HCT116 (cell line): Measurements from ENCODE around the gene ACTN4. TPM values are rescaled to one million over a fixed set of nuclear protein-coding genes. Genes with fewer than 3 reads are reported as not detected.

ENCODE experiments used
- ATAC-seq: fragments of 200-7000 bp; cut with Tn5 transposase; 2 replicates; pipeline ENCODE4 v1.9.1; 2020; ENCODE audit warnings: mild to moderate bottlenecking, moderate library complexity
- BruUV-seq: library from RNA; stranded (reverse); fragments of 400-500 nt; replicated peaks from 2 replicates; lab custom pipeline; 2021; lab: Mats Ljungman, UMichigan
- CTCF ChIA-PET: fragments of 300-600 bp; sonication (Branson Sonifier 250); formaldehyde crosslinking; loops from one replicate; lab custom pipeline; 2021; ENCODE audit warnings: antibody characterized with exemption; lab: Charles Lee
- POLR2A ChIA-PET: fragments of 300-600, 350-600 bp; sonication (Branson Sonifier 250); formaldehyde crosslinking; loops from one replicate; lab custom pipeline; 2021; ENCODE audit warnings: antibody characterized with exemption; lab: Charles Lee
- RAD21 ChIA-PET, 2 experiments: fragments of 300-600 bp; sonication (Branson Sonifier 250); formaldehyde crosslinking; loops; one replicate each; lab custom pipeline; 2023; ENCODE audit warnings: low total read pairs in 2 of 2; ENCODE audit not compliant: uncharacterized antibody in 2 of 2, unreplicated experiment in 2 of 2, low non-redundant PET in 1 of 2; lab: Charles Lee
- DNase-seq: peaks from one replicate; pipeline ENCODE4 v3.0.0-alpha.2; 2010; ENCODE audit warnings: low read depth, low spot score
- H2AFZ ChIP-seq: fragments of 200-600 bp; shearing (Covaris generic), sonication (generic); 2 replicates; pipeline ENCODE4 v1.6.1; 2017; ENCODE audit warnings: low read depth, mixed run types, mixed read lengths, antibody characterized with exemption, low read length; ENCODE audit not compliant: poor library complexity, severe bottlenecking
- H3K27ac ChIP-seq: 2 replicates; pipeline ENCODE4 v1.5.1; 2012; ENCODE audit warnings: low read depth, low read length
- H3K27me3 ChIP-seq: fragments of 200-600 bp; sonication (generic); 2 replicates; pipeline ENCODE4 v1.6.1; 2016; ENCODE audit warnings: mixed run types, low read length, mixed read lengths; ENCODE audit not compliant: insufficient read depth
- H3K36me3 ChIP-seq, 2 experiments: fragments of 200-500 bp in 1 of 2; fragments of 200-600 bp in 1 of 2; sonication (Bioruptor generic) in 1 of 2; sonication (generic) in 1 of 2; 2 replicates each; pipeline versions ENCODE4 v1.5.1 to v1.6.1; 2014 to 2016; ENCODE audit warnings: low read length in 2 of 2, inconsistent platforms in 1 of 2, mixed read lengths in 1 of 2, mixed run types in 1 of 2; ENCODE audit not compliant: insufficient read depth in 2 of 2, control insufficient read depth in 1 of 2
- H3K4me1 ChIP-seq, 2 experiments: fragments of 200-600 bp in 1 of 2; sonication (generic) in 1 of 2; 2 replicates each; pipeline versions ENCODE4 v1.5.1 to v1.6.1; 2012 to 2017; ENCODE audit warnings: low read length in 2 of 2, inconsistent platforms in 1 of 2, mild to moderate bottlenecking in 1 of 2, mixed read lengths in 1 of 2, mixed run types in 1 of 2, moderate library complexity in 1 of 2; ENCODE audit not compliant: insufficient read depth in 2 of 2, control insufficient read depth in 1 of 2
- H3K4me2 ChIP-seq: fragments of 200-600 bp; sonication (generic); 2 replicates; pipeline ENCODE4 v1.6.1; 2017; ENCODE audit warnings: mixed run types, low read length, mixed read lengths
- H3K4me3 ChIP-seq, 2 experiments: fragments of 200-600 bp in 1 of 2; sonication (generic) in 1 of 2; replicated peaks in 1 of 2; 2 replicates each; pipeline ENCODE4 v1.5.1; 2011 to 2016; ENCODE audit warnings: low read length in 2 of 2, control low read depth in 1 of 2, low read depth in 1 of 2, mild to moderate bottlenecking in 1 of 2, mixed read lengths in 1 of 2, mixed run types in 1 of 2
- H3K79me2 ChIP-seq: fragments of 200-600 bp; sonication (generic); 2 replicates; pipeline ENCODE4 v1.6.1; 2017; ENCODE audit warnings: mild to moderate bottlenecking, mixed run types, low read length, moderate library complexity, mixed read lengths; ENCODE audit not compliant: insufficient read depth
- H3K9ac ChIP-seq: fragments of 200-600 bp; sonication (generic); 2 replicates; pipeline ENCODE4 v1.6.1; 2016; ENCODE audit warnings: low read length, mixed read lengths
- H3K9me2 ChIP-seq: fragments of 200-600 bp; sonication (generic), shearing (Covaris generic); 2 replicates; pipeline ENCODE4 v1.6.1; 2017; ENCODE audit warnings: mixed run types, mild to moderate bottlenecking, moderate library complexity; ENCODE audit not compliant: insufficient read depth
- H3K9me3 ChIP-seq, 2 experiments: fragments of 200-500 bp in 1 of 2; fragments of 200-600 bp in 1 of 2; sonication (Bioruptor generic) in 1 of 2; sonication (generic) in 1 of 2; 2 replicates each; pipeline ENCODE4 v1.6.1; 2014 to 2017; ENCODE audit warnings: low read length in 2 of 2, mixed read lengths in 2 of 2, inconsistent platforms in 1 of 2, low read depth in 1 of 2, mild to moderate bottlenecking in 1 of 2, mixed run types in 1 of 2, moderate library complexity in 1 of 2; ENCODE audit not compliant: control insufficient read depth in 1 of 2, insufficient read depth in 1 of 2
- H4K20me1 ChIP-seq: fragments of 200-600 bp; sonication (generic), shearing (Covaris generic); 2 replicates; pipeline ENCODE4 v1.6.1; 2017; ENCODE audit warnings: mixed run types, mild to moderate bottlenecking, moderate library complexity; ENCODE audit not compliant: insufficient read depth
- EZH2phosphoT487 ChIP-seq: fragments of 200-600 bp; IDR thresholded peaks from 2 replicates; pipeline ENCODE4 v1.6.1; 2018; ENCODE audit warnings: antibody characterized with exemption, borderline replicate concordance
- FOSL1 ChIP-seq: IDR thresholded peaks from 2 replicates; pipeline ENCODE4 v1.6.1; 2012; ENCODE audit warnings: low read depth
- RAD21 ChIP-seq: IDR thresholded peaks from 2 replicates; pipeline ENCODE4 v1.6.1; 2012; ENCODE audit warnings: low read depth, mild to moderate bottlenecking
- ZFX ChIP-seq: fragments of 450-650 bp; IDR thresholded peaks from 2 replicates; pipeline ENCODE4 v1.6.1; 2017
- intact Hi-C: fragments of 100-400 bp; cut with micrococcal nuclease; formaldehyde crosslinking; loops from 2 replicates; pipeline ENCODE4 v1.10.0; 2022
- total RNA-seq: library from RNA; stranded (reverse); gene quantifications from one replicate; pipeline ENCODE4 v1.2.1, GENCODE V29; 2021; ENCODE audit not compliant: unreplicated experiment
- TF ChIP-seq, protein P1 (sequence below): IDR thresholded peaks from 2 replicates; pipeline ENCODE4 v1.6.1; 2012; ENCODE audit warnings: low read depth
- TF ChIP-seq, protein P2 (sequence below), 3 experiments: fragments of 200-600 bp in 1 of 3; sonication (generic) in 1 of 3; IDR thresholded peaks in 2 of 3; conservative IDR thresholded peaks in 1 of 3; 2 replicates each; pipeline ENCODE4 v1.5.1; 2012 to 2017; ENCODE audit warnings: low read depth in 2 of 3, low read length in 2 of 3, antibody characterized with exemption in 1 of 3, borderline replicate concordance in 1 of 3, control low read depth in 1 of 3, mild to moderate bottlenecking in 1 of 3, mixed read lengths in 1 of 3, mixed run types in 1 of 3, moderate library complexity in 1 of 3; ENCODE audit not compliant: insufficient read depth in 1 of 3

The ACTN4 gene
- total RNA-seq, 1 experiment from 2014 or later = 651 TPM

DNA sequence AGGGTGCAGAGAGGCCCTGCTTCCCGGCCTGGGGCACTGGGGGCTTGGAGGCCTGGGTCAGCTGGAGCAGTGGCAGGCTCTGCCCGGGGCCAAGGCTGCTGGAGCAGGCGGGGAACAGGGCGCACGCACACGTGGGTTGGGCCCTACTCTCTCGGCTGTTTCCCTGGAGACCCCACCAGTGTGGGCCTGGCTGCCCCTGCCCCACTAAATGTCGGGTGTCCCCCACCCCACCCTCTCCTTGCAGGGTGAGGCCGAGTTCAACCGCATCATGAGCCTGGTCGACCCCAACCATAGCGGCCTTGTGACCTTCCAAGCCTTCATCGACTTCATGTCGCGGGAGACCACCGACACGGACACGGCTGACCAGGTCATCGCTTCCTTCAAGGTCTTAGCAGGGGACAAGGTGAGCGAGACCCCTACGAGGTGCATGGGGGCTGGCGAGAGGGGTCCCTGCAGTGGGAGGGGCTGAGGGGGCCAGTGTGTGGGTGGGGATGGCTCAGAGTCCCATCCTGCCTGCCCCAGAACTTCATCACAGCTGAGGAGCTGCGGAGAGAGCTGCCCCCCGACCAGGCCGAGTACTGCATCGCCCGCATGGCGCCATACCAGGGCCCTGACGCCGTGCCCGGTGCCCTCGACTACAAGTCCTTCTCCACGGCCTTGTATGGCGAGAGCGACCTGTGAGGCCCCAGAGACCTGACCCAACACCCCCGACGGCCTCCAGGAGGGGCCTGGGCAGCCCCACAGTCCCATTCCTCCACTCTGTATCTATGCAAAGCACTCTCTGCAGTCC, 81.5 kb downstream of the ACTN4 start (continued):
- no peak for TF ChIP-seq ZFX

DNA sequence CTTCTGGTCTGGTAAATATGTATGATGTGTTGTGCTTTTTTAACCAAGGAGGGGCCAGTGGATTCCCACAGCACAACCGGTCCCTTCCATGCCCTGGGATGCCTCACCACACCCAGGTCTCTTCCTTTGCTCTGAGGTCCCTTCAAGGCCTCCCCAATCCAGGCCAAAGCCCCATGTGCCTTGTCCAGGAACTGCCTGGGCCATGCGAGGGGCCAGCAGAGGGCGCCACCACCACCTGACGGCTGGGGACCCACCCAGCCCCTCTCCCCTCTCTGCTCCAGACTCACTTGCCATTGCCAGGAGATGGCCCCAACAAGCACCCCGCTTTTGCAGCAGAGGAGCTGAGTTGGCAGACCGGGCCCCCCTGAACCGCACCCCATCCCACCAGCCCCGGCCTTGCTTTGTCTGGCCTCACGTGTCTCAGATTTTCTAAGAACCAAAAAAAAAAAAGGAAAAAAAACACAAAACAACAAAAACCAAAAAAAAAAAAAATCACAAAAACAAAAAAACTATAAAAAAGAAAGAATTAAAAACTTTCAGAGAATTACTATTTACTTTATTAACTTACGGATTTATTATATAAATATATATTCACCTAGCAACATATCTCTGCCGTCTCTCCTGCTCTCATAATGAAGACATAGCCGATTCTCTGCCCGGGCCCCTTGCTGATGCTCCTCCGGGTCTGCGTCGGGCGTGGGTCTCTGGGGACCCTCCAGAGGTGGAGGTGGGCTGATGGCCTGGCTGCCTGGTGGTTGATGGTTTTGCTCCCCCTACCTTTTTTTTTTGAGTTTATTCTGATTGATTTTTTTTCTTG, 82.4 kb downstream of the ACTN4 start:
- no peak overlapping the region for H2AFZ ChIP-seq
- no peaks in the 10 kb centered on the region for H3K9me2 ChIP-seq
- TF ChIP-seq, protein P1, sequence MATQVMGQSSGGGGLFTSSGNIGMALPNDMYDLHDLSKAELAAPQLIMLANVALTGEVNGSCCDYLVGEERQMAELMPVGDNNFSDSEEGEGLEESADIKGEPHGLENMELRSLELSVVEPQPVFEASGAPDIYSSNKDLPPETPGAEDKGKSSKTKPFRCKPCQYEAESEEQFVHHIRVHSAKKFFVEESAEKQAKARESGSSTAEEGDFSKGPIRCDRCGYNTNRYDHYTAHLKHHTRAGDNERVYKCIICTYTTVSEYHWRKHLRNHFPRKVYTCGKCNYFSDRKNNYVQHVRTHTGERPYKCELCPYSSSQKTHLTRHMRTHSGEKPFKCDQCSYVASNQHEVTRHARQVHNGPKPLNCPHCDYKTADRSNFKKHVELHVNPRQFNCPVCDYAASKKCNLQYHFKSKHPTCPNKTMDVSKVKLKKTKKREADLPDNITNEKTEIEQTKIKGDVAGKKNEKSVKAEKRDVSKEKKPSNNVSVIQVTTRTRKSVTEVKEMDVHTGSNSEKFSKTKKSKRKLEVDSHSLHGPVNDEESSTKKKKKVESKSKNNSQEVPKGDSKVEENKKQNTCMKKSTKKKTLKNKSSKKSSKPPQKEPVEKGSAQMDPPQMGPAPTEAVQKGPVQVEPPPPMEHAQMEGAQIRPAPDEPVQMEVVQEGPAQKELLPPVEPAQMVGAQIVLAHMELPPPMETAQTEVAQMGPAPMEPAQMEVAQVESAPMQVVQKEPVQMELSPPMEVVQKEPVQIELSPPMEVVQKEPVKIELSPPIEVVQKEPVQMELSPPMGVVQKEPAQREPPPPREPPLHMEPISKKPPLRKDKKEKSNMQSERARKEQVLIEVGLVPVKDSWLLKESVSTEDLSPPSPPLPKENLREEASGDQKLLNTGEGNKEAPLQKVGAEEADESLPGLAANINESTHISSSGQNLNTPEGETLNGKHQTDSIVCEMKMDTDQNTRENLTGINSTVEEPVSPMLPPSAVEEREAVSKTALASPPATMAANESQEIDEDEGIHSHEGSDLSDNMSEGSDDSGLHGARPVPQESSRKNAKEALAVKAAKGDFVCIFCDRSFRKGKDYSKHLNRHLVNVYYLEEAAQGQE = no peak
- peak; percentile 62 for TF ChIP-seq RAD21
- TF ChIP-seq FOSL1 = no peak
- TF ChIP-seq, protein P2, sequence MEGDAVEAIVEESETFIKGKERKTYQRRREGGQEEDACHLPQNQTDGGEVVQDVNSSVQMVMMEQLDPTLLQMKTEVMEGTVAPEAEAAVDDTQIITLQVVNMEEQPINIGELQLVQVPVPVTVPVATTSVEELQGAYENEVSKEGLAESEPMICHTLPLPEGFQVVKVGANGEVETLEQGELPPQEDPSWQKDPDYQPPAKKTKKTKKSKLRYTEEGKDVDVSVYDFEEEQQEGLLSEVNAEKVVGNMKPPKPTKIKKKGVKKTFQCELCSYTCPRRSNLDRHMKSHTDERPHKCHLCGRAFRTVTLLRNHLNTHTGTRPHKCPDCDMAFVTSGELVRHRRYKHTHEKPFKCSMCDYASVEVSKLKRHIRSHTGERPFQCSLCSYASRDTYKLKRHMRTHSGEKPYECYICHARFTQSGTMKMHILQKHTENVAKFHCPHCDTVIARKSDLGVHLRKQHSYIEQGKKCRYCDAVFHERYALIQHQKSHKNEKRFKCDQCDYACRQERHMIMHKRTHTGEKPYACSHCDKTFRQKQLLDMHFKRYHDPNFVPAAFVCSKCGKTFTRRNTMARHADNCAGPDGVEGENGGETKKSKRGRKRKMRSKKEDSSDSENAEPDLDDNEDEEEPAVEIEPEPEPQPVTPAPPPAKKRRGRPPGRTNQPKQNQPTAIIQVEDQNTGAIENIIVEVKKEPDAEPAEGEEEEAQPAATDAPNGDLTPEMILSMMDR (IDR thresholded peaks at IDR 0.05 in 2 of 3, conservative IDR thresholded peaks at IDR 0.05 in 1 of 3; ENCODE audit: borderline replicate concordance in 1 of 3, insufficient read depth in 1 of 3, low read depth in 2 of 3, low read length in 2 of 3) = peak; percentile 67 to 92 (median 87); a peak in 5 of 6 replicates
- TF ChIP-seq EZH2phosphoT487 = no peak
- H3K9ac ChIP-seq = no peak overlapping the region
- H3K36me3 ChIP-seq = peaks cover 13 to 50% of the 10 kb centered on the region in 2 experiments; a peak in 3 of 4 replicates
- no peak overlapping the region for H3K4me2 ChIP-seq
- H3K79me2 ChIP-seq = no peaks in the 10 kb centered on the region; the same call in 1 of the 2 replicates
- BruUV-seq = TSS peak; percentile 74
- no peaks in the 10 kb centered on the region for H3K27me3 ChIP-seq
- DNase-seq (peak; percentile 24), ATAC-seq (peak; percentile 74)
- RAD21 ChIA-PET = no interaction called here
- H3K27ac ChIP-seq = no peak overlapping the region
- intact Hi-C loops = loop anchor here (5.0 kb wide), 1 partner anchor 202 kb away; the partner anchor contains the start of genes MRPS12 and SARS2
- H3K4me1 ChIP-seq = peaks cover 11 to 41% of the 10 kb centered on the region in 2 experiments; a peak in 3 of 4 replicates
- CTCF ChIA-PET = no interaction called here
- H3K9me3 ChIP-seq = no peaks in the 10 kb centered on the region
- POLR2A ChIA-PET = no interaction called here
- H3K4me3 ChIP-seq = no peak overlapping the region
- 0 out of 2 replicates have a peak, but pooled peaks cover 3% of the 10 kb centered on the region for H4K20me1 ChIP-seq
